ENCODE data around the gene MTR. TPM values are rescaled to one million over a fixed set of nuclear protein-coding genes. Genes with fewer than 3 reads are reported as not detected.
"Not testable (repeated sequence)": the region's sequence is repeated elsewhere in the genome, so short reads cannot be mapped to it uniquely, and the experiment has no call there.

MTR gene
- total RNA-seq, 4 donors from 2014 or later: 9.6 to 33.0 (median 24.8) TPM

DNA sequence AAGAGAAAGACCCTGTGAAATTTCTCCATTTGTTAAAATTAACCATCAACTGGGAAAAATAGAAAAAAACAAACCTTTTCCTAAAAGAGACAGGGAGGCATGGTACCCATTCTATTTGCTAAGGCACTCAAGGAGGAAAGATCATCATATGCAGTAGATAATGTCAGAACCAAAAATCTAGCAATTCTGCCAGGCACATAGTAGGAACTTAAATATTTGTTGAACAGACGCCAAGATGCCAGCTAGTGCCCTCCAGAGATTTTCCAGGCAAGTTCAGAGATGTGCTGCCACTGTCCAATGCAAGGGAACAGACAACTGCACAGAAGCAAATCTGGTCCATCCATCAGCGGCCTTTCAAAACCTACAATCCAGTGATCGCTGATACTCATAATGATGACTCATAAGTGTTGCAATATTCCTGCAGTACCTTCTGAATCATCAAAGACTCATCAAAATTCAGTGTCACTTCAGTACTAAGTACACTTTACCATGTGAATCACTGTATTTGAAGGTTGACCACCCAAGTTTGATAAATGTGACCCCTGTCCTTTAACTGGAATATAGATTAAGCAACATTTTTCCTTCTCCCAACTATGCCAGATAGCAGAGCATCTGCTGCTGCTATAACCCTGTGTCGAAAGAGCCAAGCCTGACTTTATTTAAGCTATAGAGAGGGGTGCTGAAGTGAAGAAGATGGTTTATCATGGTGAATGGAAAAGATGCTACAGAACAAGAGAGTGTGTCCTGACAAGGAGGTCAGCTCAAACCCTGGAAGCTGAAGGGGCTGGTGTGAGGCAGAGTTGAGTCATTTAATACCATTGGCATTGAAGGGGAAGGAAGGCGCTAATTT is 110.0 kb downstream of the MTR start:
- Histone ChIP-seq H3K27me3 (no peaks in the 10 kb centered on the region), H3K4me1 (no peaks in the 10 kb centered on the region), H3K27ac (no peak overlapping the region), H3K4me3 (no peak overlapping the region), H3K36me3 (peaks cover 0 to 9% (median 0%) of the 10 kb centered on the region in 3 donors), H3K9me3 (no peaks in the 10 kb centered on the region)
- no peak for DNase-seq
- TF ChIP-seq, protein P1, sequence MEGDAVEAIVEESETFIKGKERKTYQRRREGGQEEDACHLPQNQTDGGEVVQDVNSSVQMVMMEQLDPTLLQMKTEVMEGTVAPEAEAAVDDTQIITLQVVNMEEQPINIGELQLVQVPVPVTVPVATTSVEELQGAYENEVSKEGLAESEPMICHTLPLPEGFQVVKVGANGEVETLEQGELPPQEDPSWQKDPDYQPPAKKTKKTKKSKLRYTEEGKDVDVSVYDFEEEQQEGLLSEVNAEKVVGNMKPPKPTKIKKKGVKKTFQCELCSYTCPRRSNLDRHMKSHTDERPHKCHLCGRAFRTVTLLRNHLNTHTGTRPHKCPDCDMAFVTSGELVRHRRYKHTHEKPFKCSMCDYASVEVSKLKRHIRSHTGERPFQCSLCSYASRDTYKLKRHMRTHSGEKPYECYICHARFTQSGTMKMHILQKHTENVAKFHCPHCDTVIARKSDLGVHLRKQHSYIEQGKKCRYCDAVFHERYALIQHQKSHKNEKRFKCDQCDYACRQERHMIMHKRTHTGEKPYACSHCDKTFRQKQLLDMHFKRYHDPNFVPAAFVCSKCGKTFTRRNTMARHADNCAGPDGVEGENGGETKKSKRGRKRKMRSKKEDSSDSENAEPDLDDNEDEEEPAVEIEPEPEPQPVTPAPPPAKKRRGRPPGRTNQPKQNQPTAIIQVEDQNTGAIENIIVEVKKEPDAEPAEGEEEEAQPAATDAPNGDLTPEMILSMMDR (IDR thresholded peaks at IDR 0.05): no peak
- no peak for TF ChIP-seq POLR2A (IDR thresholded peaks at IDR 0.05)

- Histone ChIP-seq H3K9me3 (no peaks in the 10 kb centered on the region), H3K4me3 (no peak overlapping the region), H3K36me3 (no peaks in the 10 kb centered on the region), H3K27ac (no peak overlapping the region), H3K4me1 (no peaks in the 10 kb centered on the region), H3K27me3 (no peaks in the 10 kb centered on the region)
- no peak for DNase-seq
- TF ChIP-seq POLR2A (IDR thresholded peaks at IDR 0.05): no peak
- TF ChIP-seq, protein P1 (IDR thresholded peaks at IDR 0.05): no peak
These were observed 112.1 kb downstream of the MTR start for GRCh38 chr1:236907205-236907604.

DNA sequence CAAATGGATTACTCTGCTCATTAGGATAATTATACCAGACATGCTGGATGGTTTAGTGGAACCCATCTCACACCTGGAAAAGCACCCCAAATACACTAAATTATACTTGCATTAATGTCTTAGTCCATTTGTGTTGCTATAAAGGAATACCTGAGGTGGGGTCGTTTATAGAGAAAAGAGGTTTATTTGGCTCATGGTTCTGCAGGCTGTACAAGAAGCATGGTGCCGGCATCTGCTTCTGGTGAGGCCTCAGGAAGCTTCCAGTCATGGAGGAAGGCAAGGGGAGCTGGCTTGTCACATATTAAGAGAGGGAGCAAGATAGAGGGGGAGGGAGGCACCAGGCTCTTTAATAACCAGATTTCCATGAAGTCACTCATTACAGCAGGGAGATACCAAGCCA is 113.6 kb downstream of the MTR start:
- Histone ChIP-seq H3K36me3 (no peaks in the 10 kb centered on the region), H3K27me3 (no peaks in the 10 kb centered on the region), H3K27ac (no peak overlapping the region), H3K4me3 (no peak overlapping the region), H3K9me3 (no peaks in the 10 kb centered on the region), H3K4me1 (no peaks in the 10 kb centered on the region)
- TF ChIP-seq, protein P1 (IDR thresholded peaks at IDR 0.05): no peak
- no peak for TF ChIP-seq POLR2A (IDR thresholded peaks at IDR 0.05)
- DNase-seq: no peak

DNA sequence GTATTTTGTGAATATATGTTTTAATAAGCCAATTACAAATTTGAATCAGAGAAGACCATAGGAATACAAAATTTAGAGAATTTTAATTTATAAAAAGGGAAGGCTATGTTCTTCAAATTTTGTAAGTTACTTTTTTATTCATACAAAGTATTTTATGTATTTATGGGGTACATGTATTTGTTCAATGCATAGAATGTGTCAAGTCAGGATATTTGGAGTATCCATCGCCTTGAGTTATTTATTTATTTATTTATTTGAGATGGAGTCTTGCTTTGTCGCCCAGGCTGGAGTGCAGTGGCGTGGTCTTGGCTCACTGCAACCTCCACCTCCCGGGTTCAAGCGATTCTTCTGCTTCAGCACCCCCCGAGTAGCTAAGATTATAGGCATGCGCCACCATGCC is 116.0 kb downstream of the MTR start:
- H3K9me3 ChIP-seq, H3K27me3 ChIP-seq, H3K4me1 ChIP-seq, H3K36me3 ChIP-seq, DNase-seq, H3K27ac ChIP-seq, H3K4me3 ChIP-seq: not testable (repeated sequence)

DNA sequence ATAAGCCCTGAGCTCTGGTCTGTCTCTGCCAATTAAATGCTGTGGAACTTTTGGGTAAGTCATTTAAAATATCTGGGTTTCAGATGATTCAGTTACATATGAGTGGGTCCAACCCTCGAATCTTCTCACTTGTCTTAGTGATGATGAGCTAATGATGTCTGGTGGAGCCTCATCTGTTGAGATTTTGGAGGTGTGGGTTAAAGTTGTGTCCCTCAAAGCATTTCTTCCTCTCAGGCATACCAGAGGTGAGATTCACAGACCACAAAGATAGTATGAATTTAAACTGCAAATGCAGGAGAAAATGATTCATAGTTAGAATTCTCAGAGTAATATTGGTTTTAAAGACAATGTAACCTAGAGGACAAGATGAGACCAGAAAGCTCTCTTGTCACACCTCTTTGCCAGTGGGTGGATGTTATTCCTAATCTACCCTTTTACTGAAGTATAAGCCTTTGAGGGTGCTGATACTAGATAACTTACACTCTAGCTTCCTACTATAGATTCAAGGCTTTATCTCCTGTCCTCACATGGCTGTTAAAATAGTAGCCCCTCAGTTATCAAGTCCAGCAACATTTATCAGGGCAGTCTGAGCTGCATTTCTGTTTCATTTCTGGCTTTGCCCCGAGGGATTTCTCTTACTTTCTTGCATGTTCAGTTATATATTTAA is 118.4 kb downstream of the MTR start:
- H3K9me3 ChIP-seq: peaks cover 0 to 3% (median 0%) of the 10 kb centered on the region in 4 donors

More for the DNA sequence above, 118.4 kb downstream of the MTR start:
- no peak for DNase-seq
- H3K36me3 ChIP-seq: no peaks in the 10 kb centered on the region
- no peaks in the 10 kb centered on the region for H3K27me3 ChIP-seq
- no peaks in the 10 kb centered on the region for H3K4me1 ChIP-seq
- H3K27ac ChIP-seq: no peak overlapping the region
- no peak overlapping the region for H3K4me3 ChIP-seq
- no peak for TF ChIP-seq POLR2A (IDR thresholded peaks at IDR 0.05)
- TF ChIP-seq, protein P1 (IDR thresholded peaks at IDR 0.05): no peak

Data from Peyer's patch (tissue), 4 donors.